Tibial nerve (tissue), 4 donors: ENCODE results near the gene ARHGEF4.

Experiments used
- EP300 ChIP-seq, 2 donors: sonication (generic); formaldehyde crosslinking; IDR thresholded peaks; one replicate each; pipeline ENCODE4 v1.6.1; 2017; ENCODE audit warnings: antibody characterized with exemption in 2 of 2, mild to moderate bottlenecking in 1 of 2
- TF ChIP-seq, protein P1 (sequence below), 5 experiments: fragments of 200-600 bp in 3 of 5; fragments of 450-650 bp in 2 of 5; sonication (generic) in 3 of 5; IDR thresholded peaks; one replicate each; pipeline ENCODE4 v1.5.1; 2016 to 2019; ENCODE audit warnings: antibody characterized with exemption in 5 of 5, mild to moderate bottlenecking in 3 of 5, moderate library complexity in 2 of 5

DNA sequence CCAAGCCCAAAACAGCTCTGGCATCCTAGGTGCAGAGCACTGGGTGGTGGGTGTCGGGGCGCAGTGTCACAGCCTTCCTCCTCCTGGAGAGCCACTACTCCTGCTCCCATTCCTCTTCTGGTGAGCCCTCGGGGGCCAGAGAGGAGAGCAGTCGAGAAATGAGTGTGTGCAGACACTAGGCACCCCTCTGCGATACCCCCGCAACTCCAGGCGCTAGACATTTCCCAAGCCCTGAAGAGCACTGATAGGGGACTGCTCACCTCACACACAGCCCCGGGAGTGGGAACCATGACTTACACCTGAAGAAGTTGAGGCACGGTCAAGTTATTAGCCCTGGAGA lies 202.4 kb downstream of the ARHGEF4 start:
- TF ChIP-seq, protein P1, sequence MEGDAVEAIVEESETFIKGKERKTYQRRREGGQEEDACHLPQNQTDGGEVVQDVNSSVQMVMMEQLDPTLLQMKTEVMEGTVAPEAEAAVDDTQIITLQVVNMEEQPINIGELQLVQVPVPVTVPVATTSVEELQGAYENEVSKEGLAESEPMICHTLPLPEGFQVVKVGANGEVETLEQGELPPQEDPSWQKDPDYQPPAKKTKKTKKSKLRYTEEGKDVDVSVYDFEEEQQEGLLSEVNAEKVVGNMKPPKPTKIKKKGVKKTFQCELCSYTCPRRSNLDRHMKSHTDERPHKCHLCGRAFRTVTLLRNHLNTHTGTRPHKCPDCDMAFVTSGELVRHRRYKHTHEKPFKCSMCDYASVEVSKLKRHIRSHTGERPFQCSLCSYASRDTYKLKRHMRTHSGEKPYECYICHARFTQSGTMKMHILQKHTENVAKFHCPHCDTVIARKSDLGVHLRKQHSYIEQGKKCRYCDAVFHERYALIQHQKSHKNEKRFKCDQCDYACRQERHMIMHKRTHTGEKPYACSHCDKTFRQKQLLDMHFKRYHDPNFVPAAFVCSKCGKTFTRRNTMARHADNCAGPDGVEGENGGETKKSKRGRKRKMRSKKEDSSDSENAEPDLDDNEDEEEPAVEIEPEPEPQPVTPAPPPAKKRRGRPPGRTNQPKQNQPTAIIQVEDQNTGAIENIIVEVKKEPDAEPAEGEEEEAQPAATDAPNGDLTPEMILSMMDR (IDR thresholded peaks at IDR 0.05): no peak
- TF ChIP-seq EP300 (IDR thresholded peaks at IDR 0.05): no peak
